GM08714 (cell line): ENCODE results near the gene RBMS3.

Experiments
- H3K4me3 ChIP-seq: fragments of 200-500 bp; sonication (Bioruptor generic); 2 replicates; pipeline ENCODE4 v1.5.1; 2014; ENCODE audit warnings: mild to moderate bottlenecking, low read length, inconsistent platforms
- ZNF274 ChIP-seq: IDR thresholded peaks from 2 replicates; pipeline ENCODE4 v1.6.1; 2012; ENCODE audit warnings: mild to moderate bottlenecking, low read depth, low read length

RBMS3 gene

DNA sequence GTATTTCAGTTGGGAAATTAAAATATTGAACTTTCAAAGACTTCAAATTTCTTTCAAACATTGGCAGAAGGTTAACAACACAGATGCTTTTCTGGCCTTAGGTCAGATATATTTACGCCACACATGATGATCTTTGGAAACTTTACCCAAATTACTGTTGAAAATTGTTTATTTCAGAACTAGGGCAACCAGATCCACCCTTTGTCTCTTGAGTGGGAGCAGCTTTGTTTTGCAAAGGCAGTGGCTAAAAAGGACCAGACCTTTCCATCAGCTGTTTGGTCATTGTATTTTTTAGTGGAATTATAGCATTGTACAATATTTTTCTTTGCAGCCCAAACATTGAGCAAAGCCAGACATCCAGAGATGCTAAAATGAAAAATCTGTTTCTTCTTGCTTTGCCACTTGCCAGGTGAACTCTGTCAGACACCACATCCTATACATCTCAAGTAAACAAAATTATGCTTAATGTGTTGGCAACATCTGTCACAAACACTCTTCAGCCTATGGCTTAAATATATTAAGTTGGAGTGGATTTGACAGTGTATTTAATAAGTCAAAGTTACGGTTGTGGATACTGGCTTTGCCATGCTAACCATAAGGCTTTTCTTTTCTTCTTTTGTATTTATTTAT is 651.9 kb downstream of the RBMS3 start:
- no peak overlapping the region for H3K4me3 ChIP-seq
- TF ChIP-seq ZNF274: no peak

GRCh38 chr3:29933802-29934490 is 653.1 kb downstream of the RBMS3 start:
- no peak for TF ChIP-seq ZNF274
- no peak overlapping the region for H3K4me3 ChIP-seq

DNA sequence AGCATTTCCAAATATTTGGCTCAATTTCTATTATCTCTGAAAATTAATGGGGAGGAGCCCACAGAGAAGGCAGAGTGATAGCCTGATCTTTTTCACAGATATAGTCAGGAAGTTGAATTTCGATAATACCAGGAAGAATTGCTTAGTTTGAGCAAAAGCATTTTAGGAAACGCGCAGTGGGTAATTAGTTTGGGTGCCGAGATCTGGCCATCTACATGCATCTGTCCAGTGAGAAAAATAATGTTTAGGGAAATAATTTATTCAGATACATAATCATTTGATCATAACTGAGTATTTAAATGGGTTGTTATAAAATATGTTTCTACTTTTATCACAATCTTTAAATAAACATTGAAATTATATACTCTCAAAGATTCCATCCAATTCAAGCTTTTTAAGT is 653.9 kb downstream of the RBMS3 start:
- TF ChIP-seq ZNF274: no peak
- H3K4me3 ChIP-seq: no peak overlapping the region

GRCh38 chr3:29936054-29936453 is 655.2 kb downstream of the RBMS3 start:
- TF ChIP-seq ZNF274: no peak
- no peak overlapping the region for H3K4me3 ChIP-seq

- no peak for TF ChIP-seq ZNF274
- no peak overlapping the region for H3K4me3 ChIP-seq
These were observed 655.9 kb downstream of the RBMS3 start for GRCh38 chr3:29936766-29937165.

DNA sequence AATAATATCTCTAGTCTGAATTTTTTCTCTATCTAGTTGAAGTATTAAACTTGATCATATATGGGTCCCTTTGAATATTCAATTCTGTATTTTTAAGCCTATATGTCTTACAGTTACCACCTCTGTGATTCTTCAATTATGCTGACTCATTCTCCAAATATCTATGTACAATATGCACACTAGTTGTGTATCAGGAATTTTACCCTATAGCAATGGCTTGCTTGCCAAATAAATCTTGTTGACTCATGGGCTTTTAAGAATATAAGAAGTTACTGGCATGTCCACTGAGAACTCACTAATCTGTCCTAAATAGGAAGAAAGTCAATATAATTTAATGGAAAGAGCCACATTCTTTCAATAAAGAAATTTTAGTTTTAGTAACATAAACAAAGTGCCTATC is 656.3 kb downstream of the RBMS3 start:
- H3K4me3 ChIP-seq: no peak overlapping the region
- no peak for TF ChIP-seq ZNF274

DNA sequence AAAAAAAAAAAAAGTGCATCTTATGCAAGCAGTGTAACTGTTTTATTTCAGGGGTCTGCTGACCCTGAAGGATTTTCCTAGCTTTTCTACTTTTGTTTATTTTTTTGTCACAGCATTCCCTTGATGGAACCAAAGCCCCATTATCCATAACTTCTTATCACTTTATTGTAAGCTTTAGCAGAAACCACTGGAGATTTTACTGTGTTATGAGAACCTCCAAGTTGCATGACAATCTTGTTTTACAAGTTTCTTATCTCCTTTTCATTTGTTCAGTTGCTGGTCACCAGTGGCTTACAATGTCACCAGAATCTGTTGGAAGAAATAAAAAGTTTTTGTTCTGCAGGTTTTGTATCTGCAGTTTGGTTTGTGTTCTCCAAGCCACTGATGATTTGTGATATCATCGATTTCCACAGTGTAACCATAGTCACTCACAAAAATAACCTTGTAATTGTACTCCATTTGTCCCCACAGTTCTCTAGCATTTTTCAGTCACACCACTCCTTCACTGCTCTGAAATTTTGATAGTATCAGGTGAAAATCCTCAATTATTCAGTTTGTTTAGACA is 660.0 kb downstream of the RBMS3 start:
- no peak for TF ChIP-seq ZNF274
- no peak overlapping the region for H3K4me3 ChIP-seq

DNA sequence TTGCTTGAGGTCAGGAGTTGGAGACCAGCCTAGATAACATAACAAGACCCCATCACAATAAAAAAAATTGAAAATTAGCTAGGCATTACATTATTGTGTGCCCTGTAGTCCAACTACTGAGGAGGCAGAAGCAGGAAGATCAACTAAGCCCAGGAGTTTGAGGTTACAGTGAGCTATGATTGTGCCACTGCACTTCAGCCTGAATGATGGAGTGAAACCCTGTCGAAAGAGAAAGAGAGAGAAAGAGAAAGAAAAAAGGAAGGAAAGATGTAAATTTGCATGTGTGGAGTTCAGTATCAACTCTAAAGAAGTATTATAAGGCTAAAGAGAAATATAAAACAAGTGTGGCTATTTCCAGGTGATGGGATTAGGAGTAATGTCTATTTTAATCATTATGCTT is 661.4 kb downstream of the RBMS3 start:
- TF ChIP-seq ZNF274: no peak
- no peak overlapping the region for H3K4me3 ChIP-seq

DNA sequence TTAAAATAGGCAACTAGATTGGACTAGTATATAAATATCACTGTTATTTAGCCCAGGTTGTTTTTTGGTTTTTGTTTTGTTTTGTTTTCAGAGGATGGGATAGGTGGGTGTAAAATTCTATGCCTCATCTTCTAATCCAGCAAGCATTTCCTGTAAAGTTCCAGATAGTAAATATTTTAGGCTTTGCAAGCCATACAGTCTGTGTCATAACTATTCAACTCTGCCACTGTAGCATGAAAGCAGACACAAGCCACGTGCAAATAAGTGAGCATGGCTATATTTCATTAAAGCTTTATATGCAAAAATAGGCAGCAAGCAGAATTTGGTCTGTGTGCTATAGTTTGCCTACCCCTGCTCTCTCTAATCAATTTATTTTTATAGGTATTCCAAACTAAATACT is 668.3 kb downstream of the RBMS3 start:
- no peak for TF ChIP-seq ZNF274
- H3K4me3 ChIP-seq: no peak overlapping the region

GRCh38 chr3:29949940-29950616 is 669.2 kb downstream of the RBMS3 start:
- no peak overlapping the region for H3K4me3 ChIP-seq
- TF ChIP-seq ZNF274: no peak

GRCh38 chr3:29952431-29952830 is 671.6 kb downstream of the RBMS3 start:
- TF ChIP-seq ZNF274: no peak

DNA sequence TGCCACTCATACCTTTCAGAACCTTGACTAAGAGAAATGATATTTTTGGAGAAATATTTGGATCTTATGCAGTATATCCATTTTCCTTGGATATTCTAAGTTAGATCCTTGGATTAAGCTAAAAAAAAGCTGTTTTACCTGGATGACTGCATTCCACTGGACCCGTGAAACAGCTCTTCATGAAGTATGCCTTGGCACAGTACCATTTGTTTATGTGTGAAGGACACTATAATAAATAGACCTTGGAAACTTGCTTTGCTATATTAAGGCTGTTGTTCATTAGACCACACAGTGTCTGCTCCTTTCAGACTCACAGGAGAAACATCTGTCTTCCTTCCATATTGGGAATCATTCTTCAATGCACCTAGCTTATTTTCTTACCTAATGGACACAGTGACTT is 674.5 kb downstream of the RBMS3 start:
- TF ChIP-seq ZNF274: no peak
- H3K4me3 ChIP-seq: no peak overlapping the region

More at GRCh38 chr3:29952431-29952830, 671.6 kb downstream of the RBMS3 start:
- no peak overlapping the region for H3K4me3 ChIP-seq

DNA sequence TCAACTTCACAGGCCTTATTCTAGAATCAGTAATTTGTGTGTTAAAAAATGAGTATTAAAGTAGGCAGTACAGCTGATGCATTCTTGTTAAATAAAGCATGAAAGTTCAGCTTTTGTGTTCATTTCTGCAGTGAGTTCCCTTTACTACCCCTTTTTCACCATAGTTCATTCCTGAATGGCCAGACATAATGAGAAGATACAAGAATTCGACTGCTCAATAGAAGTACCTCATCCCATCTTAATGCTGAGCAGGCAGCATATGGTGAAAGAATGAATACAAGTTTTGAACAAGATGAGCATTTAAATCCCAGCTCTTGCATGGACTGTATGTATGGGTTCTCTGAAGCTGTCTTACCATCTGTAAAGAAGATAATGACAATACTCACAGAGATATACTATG is 677.9 kb downstream of the RBMS3 start:
- H3K4me3 ChIP-seq: no peak overlapping the region
- TF ChIP-seq ZNF274: no peak

GRCh38 chr3:29971895-29972294 is 691.0 kb downstream of the RBMS3 start:
- no peak overlapping the region for H3K4me3 ChIP-seq
- no peak for TF ChIP-seq ZNF274
